Muscle of arm (tissue), 12 donors: Measurements from ENCODE around the gene SH3PXD2A. TPM values are rescaled to one million over a fixed set of nuclear protein-coding genes. Genes with fewer than 3 reads are reported as not detected.
A peak's percentile ranks its signal among the peaks of the same experiment; 100 is the strongest.

ENCODE experiments used
- DNase-seq: peaks from one replicate; pipeline ENCODE4 v3.0.0-alpha.2; 2013
- polyA plus RNA-seq, 12 donors: library from polyadenylated mRNA; unstranded; fragments of 120-200 nt; gene quantifications; one replicate each; pipeline ENCODE4 v1.2.1, GENCODE V29; 2013; ENCODE audit not compliant: insufficient read length in 12 of 12

The SH3PXD2A gene
- polyA plus RNA-seq, 12 donors: 67.6 to 154 (median 81.6) TPM

DNA sequence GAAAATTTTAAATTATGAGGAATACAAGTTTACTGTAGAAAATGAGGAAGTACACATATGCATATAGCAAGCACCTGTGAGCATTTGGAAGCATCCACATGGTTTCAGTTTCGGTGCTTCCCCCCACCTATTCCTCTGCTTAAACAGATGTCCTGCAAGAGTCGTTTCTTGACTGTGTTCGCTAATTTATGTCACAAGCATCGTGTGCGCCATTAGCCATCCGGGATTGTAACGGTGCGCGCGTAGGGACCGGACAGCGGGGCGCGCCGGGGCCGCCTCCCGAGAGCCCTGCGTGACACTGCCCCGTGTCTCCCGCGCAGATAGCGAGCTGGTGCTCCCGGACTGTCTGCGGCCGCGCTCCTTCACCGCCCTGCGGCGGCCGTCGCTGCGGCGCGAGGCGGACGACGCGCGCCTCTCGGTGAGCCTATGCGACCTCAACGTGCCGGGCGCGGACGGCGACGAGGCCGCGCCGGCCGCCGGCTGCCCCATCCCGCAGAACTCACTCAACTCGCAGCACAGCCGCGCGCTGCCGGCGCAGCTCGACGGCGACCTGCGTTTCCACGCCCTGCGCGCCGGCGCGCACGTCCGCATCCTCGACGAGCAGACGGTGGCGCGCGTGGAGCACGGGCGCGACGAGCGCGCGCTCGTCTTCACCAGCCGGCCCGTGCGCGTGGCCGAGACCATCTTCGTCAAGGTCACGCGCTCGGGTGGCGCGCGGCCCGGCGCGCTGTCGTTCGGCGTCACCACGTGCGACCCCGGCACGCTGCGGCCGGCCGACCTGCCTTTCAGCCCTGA is 271.0 kb downstream of the SH3PXD2A start:
- DNase-seq: peak; percentile 60

- no peak for DNase-seq
Observed at GRCh38 chr10:103583871-103584215, 271.5 kb downstream of the SH3PXD2A start.

DNA sequence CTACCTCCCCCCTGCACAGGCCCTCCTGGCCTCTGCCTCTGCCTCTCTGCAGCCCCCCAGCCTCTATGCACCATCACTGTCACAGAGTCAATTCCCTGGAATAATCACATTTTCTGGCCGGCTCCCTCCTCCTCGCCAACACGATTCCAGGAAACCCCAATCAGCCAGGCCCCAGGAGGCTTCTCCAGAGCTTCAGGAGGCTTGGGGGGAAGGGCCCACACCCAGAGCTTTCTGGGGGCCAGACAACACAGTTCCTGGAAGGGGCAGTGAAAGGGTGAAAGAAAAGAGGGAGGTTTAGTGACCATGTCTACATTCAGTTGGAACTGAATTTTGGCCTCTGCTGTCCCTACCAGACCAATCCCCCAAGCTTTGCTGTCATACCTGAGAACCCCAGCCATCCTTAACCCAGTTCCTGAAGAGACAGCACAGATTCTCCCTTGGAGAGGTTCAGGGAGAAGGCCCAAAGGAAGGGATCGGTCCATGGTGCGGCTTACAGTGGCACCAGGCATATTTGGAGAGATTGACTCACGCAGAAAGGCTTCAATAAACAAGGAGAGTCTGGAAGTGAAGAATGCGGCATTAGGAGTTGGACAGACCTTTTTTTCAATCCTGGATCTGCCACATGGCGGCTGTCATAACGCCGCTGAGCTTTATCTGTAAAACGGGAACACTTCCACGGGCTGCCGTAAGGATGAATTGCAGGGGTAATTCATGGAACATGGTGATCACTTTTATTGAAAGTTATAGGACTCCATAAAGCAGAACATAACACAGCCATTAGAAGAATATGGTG is 272.8 kb downstream of the SH3PXD2A start:
- no peak for DNase-seq

DNA sequence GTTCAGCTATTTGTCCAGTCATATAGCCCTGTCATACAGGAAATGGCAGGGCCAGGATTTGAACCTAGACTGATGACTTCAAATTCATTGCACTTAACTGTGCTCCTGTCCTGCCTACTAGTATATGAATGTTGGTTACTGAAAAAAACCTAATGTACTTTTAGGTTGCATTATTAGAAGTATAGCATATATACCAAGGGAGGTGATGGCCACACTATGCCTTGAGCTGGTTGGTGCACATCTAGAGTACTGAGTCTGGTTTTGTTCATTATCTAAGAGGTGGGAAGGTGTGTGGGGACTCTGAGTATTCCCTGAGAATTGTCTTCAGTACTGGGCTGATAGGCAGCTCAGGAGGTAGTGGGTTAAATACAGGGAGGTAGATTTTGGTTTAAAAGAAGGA is 273.9 kb downstream of the SH3PXD2A start:
- no peak for DNase-seq

DNA sequence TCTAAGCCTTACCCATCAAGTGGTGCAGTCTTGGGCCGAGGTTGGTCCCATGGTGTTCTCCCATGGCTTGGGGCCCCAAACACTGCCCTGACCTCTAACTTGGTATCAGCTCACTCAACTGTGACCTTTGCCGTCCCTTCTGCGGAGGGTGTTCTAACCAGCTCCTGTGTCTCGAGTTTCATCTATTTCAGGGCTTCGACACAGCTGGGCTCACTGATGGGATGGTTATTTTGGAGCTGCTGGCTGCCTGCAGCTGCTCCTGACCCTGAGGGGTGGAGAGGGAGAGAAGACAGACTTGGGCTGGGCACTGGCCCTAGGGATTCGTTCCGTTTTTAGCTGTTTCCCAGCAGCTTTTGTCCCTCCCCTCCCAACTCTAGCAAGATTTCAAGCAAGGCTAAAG is 274.9 kb downstream of the SH3PXD2A start:
- DNase-seq: no peak

GRCh38 chr10:103580011-103580410 is 275.4 kb downstream of the SH3PXD2A start:
- DNase-seq: no peak

DNA sequence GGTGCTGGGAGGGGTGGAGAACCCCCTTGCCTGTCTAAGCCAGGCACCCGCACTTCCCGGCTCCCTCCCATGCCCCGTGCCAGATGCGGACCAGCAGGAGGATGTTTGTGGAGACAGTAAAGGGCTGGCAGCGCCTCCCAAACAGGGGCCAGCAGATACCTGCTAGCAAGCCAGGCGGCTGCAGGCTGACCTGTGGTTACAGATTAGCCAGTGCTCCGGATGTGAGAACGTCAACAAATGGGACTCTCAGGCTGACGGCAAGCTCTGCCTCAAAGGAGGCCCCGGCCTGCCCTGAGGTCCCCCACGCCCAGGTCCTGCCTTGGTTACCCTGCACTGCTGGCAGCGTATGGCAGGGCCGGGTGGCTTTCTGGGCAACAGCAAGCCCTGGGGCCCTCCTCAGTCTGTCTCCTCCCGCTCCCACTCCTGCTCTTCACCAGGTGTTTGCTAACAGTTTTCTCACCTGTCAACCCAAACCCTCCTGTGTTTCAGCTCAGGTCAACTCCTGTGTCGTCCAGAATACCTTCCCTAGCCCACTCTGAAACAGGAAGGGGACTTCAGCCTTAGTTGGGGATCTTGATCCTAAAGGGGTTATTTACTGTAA is 276.5 kb downstream of the SH3PXD2A start:
- no peak for DNase-seq

DNA sequence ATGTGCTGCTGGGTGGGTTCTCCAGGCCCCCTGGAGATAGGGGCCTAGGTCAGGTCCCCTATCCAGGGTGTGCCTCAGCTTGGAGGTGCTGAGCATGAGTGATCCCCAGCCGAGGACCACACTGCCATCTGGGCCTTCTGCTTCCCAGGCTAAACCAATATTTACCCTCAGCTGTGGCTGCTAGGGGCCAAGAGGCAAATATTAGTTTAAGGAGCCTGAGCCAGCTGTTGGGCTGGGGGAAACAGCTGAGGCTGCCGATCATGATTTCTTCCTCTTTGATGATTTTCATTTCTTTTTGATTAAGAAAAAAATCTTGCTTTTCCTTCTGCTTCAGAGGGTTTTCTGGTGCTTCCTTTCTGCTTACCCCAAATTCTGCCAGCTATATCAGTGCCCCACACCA is 278.5 kb downstream of the SH3PXD2A start:
- no peak for DNase-seq

DNA sequence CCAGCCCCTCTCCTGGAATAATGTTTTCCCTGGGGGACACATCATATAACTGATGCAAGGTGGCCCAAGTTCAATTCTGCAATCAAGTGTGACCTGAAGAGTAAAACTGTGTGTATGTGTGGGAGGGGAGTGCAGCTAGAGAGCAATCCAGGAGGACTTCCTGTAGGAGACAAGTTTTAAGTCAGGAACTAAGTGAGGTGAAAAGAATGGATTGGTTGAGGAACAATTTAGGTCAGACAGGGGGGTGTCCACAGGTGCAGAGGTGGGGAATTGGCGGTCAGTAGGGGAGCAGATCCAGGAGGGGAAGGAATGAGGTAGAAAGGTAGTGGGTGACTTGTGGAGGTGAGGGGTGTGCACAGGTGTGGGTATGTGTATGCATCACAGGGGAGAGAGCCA is 279.3 kb downstream of the SH3PXD2A start:
- DNase-seq: no peak

DNA sequence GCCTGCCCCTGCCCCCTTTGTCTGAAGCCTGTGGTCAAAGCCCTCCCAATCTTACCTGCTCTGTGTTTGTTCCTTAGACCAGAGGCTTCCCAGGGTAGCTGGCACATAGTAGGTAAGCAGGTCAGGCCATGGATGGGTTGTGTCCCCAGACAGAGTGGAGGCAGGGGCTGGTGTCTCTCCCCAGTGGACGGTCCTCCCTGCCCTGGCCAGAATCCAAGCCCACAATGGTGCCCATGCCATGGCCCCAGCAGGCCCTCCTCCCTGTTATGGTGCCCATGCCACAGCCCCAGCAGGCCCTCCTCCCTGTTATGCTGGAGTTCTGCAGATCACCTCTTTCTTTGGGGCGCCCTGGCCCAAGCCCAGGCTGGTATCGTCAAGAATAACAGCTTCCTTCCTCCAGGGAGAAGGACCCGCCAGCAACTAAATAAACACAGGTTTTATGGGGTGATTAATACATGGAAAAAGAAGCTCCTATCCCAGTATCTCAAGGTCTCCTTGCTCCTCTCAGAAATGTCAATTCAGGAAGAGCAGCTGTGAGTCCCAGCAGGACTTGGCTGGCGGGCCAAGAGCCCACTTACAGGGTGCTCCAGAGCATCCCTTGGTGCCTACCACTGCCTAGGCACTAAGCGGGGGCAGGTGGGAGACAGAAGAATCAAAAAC is 279.8 kb downstream of the SH3PXD2A start:
- no peak for DNase-seq

GRCh38 chr10:103574097-103575061 is 281.0 kb downstream of the SH3PXD2A start:
- no peak for DNase-seq

- no peak for DNase-seq
Observed at GRCh38 chr10:103573205-103573487, 282.2 kb downstream of the SH3PXD2A start.

DNA sequence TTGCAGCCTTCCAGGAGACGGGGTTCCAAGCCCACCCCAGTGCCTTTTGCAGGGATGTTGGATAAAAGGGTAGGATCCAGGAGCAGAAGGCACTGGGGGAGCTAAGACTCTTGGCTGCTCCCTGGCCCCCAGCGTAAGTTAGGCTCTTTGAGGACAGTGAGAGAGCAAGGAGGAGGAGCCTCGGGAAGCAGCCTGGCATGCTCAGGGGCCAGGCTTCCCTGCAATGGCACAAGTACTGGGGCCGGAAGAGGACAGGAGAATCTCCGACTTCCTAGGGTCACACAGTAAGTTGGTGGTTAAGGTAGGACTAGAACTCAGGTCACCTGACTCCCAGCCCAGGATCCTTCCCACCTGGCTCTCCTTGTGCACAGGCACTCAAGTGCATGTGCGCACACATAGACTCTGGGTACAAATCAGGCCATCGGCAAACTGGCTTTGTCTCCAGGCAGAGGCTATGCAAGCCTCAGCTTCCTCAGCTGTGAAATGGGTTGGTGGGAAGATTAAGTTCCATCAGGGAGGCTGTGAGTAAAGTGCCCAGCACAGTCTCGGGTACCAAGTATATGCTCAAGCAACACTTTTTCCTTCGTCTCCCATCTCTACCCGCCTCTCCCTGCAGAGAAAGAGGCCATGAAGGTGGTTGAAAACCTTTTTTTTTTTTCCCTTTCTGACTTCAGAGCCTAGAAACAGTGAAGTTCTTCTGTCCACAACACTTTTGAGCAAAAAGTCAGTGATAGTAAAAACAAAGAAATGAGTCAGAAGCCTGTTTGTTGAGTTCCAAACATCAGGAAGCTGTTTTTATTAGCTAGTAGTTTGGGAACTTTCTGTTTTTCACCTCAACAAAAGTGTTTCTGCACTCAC is 282.8 kb downstream of the SH3PXD2A start:
- no peak for DNase-seq

DNA sequence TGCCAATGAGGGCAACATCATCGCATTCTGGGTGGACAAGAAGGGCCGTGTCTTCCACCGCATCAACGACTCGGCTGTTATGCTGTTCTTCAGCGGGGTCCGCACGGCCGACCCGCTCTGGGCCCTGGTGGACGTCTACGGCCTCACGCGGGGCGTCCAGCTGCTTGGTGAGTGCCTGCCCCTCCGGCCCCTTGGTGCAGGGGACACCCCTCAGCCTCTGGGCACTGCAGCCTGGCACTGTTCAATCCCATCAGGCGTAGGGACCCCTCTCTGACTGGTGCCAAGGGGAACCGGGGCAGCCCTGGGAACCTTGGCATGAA is 283.8 kb downstream of the SH3PXD2A start:
- no peak for DNase-seq

DNA sequence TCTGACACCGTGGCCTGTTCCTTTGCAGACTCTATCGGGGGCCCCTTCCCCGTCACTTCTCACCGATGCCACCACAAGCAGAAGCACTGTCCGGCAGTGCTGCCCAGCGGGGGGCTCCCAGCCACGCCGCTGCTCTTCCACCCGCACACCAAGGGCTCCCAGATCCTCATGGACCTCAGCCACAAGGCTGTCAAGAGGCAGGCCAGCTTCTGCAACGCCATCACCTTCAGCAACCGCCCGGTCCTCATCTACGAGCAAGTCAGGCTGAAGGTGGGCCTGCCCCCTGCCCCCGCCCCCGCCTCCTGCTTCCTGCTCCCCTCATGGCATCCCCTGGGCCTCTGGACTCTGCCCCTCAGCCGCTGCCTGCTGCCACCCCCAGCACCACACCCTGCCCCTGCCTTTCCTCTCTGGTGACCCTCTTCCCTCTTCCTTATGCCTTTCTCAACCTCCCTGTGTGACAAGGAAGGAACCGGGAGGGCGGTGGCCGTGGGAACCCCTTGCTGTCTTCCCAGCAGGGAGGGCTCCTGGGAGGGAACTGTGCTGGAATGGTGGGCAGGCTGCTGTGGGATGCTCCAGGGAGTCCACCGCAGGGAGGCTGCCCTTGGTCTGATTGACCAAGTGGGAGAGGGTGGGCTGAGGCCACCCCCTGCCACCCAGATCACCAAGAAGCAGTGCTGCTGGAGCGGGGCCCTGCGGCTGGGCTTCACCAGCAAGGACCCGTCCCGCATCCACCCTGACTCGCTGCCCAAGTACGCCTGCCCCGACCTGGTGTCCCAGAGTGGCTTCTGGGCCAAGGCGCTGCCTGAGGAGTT is 284.3 kb downstream of the SH3PXD2A start:
- no peak for DNase-seq

- no peak for DNase-seq
Observed at GRCh38 chr10:103569896-103570295, 285.5 kb downstream of the SH3PXD2A start.

DNA sequence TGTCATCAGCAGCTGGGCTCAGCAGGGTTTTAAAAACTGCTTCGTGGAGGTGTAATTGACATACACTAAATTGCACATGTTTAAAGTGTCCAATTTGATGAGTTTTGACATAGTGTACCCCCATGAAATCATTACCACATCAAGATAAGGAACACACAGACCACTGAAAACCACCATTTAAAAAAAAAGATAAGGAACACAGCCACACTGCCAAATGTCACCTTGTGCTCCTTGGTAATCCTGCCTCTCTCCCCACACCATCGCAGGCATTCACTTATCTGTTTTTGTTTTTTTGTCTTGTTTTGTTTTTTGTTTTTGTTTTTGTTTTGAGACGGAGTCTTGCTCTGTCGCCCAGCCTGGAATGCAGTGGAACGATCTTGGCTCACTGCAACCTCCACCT is 286.9 kb downstream of the SH3PXD2A start:
- no peak for DNase-seq

- DNase-seq: no peak
Observed at GRCh38 chr10:103566536-103566935, 288.8 kb downstream of the SH3PXD2A start.

GRCh38 chr10:103564776-103565520 is 290.4 kb downstream of the SH3PXD2A start:
- no peak for DNase-seq
